Left renal pelvis (tissue), 4 donors: ENCODE results near the gene CHAC1. TPM values are rescaled to one million over a fixed set of nuclear protein-coding genes. Genes with fewer than 3 reads are reported as not detected.

Experiments used
- DNase-seq, 4 donors: peaks; one replicate each; pipeline ENCODE4 v3.0.0-alpha.2; 2013; ENCODE audit warnings: low read depth in 4 of 4, low spot score in 3 of 4
- polyA plus RNA-seq, 4 donors: library from polyadenylated mRNA; unstranded; fragments of 120-200 nt; gene quantifications; one replicate each; pipeline ENCODE4 v1.2.1, GENCODE V29; 2013; ENCODE audit not compliant: insufficient read length in 4 of 4

Gene CHAC1, protein sequence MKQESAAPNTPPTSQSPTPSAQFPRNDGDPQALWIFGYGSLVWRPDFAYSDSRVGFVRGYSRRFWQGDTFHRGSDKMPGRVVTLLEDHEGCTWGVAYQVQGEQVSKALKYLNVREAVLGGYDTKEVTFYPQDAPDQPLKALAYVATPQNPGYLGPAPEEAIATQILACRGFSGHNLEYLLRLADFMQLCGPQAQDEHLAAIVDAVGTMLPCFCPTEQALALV
- polyA plus RNA-seq = 1 to 10 TPM in 3 of 4 donors, under 1 TPM in 1; 0.93 to 4.3 (median 3.2) TPM

DNA sequence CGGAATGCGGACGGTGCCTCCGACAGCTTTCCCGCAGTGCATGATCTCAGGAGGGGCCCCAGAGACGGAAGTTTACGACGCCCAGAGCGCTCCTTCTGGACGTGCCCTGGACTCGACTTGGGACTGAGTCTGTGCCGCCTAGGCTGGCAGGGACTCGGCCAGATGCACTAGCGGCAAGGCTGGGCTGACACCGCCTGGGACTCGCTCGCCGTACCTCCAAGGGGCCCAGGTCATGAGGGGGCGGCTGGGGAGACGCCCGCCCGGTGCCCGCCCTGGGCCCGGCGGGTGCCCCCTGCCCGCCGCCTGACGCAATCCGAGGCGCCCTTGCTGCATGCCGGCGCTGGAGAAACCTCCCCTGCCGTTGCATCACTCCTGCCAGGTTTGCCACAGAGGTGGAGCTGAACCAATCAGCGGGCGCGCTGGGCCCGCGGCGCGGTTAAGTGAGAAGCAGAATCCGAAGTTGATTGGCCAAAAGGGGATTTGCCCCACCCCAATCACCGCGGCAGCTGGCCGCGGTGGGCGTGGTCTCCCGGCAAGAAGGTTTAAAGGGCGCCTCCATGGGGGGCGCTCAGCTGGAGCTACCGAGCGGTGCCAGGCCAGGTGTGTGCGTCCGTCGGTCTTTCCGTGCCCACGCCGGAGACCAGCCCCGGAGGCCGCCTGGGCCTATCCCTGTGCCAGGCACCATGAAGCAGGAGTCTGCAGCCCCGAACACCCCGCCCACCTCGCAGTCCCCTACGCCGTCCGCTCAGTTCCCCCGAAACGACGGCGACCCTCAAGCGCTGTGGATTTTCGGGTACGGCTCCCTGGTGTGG, at the start of gene CHAC1:
Gene CHAC1, plus strand, starts transcription at position 571 of the 812 bp plus-strand sequence. Its CDS starts 113 bp downstream, at position 684.
- peak in 3 of 4 donors; percentile 81 to 89 (median 83) for DNase-seq

DNA sequence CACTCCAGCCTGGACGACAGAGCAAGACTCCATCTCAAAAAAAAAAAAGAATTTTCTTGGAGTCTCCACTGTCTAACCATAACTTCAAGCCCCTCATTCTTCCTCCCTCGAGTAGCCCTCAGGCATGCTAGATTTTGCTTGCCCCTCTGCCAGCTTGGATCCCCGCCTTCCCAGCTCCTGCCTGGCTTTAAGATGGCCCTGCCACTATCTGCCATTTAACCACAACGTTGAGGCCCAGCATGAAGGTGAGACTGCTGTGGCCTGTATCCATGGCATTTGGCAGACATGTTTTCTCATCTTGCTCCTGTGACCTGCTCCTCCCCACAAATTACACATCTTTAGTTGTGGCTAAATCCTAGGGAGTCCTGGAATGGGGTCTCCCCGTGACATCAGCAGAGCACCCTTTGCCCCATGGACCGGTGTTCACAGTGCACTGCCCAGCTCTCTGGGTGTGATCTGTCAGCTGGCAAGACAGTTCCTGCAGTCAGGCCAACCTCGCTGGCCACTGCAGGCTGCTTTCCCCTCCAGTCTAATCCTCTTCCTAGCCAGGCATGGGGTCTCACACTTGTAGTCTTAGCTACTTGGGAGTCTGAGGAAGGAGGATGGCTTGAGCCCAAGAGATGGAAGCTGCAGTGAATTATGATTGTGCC, 48.6 kb upstream of the CHAC1 start:
- no peak for DNase-seq

DNA sequence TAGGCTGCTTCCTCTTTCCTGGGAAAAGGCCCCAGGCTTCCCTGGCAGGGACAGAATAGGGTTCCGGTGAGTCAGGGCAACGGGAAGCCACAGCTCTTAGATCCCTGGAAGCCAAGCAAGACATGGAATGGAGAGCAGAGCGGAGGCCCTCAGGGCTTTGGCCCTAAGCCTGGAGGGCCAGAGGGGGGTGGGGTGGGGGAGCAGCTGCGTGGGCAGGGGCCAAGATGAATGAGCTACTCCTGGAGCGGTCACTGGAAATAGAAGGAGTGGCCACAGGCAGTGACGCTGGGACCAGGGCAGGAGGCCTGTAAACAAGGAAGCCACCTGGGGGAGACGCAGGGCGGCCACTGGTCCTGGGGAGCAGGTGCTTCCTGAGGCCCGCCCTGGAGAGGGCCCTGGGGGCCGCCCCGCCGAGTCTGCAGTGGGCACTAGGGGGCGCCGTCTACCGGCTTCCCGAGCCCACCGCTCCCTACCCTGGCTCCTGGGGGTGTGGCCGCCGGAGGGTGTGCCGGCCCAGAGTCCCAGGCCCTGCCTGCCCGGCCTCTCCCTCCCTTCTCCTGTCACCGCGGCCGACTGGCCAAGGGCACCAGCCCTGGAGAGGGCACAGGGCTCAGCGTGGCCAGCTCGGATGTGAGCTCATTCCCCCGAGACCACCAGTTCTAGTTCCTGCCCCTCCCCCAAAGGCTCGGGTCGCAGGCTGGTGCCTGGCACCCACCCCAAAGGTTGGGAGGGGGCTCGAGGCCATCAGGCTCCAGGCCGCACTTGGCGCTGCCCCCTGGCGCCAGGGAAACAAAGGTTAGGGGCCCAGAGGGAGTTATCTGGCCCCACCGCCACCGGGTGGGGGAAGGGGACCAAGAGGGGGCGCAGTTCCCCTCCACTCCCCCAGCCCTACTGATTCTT, 46.9 kb upstream of the CHAC1 start:
- DNase-seq = no peak

DNA sequence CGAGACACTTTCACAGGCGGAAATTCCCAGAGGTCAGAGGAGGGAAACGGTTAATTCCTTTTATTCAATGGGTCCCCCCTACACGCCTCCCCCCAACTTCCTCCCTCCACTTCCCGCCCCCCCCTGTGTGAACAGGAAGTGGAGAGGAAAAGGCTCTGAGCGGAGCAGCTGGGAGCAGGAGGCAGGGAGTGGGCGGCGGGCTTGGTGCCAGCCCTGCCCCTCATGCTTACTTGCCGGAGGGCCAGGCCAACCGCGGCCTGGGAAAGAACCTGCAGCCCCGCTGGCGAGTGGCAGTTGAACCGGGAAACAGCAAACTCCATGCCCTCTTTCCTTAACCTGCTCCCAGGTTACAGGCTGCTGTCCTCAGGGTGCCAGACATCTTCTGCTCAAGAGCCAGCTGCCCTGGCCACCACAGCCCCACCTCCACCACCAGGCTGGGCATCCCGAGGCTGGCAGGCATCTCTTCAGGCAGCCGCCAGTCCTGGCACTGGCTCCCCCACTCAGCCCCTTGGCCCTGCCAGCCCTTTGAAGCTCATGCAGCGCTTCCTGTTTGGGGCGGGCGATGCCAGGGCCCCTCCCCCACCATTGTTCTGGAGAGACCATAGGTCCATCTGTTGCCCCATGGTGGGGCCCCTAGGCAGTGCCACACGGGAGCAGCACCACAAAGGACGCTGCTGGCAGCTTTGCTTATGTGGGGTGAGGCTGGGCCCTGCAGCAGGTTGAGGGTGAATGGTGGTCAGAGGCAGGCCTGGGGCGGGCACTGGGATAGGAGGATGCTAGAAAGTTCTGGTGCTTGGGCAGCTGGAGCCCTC, 46.1 kb upstream of the CHAC1 start:
- DNase-seq = no peak

DNA sequence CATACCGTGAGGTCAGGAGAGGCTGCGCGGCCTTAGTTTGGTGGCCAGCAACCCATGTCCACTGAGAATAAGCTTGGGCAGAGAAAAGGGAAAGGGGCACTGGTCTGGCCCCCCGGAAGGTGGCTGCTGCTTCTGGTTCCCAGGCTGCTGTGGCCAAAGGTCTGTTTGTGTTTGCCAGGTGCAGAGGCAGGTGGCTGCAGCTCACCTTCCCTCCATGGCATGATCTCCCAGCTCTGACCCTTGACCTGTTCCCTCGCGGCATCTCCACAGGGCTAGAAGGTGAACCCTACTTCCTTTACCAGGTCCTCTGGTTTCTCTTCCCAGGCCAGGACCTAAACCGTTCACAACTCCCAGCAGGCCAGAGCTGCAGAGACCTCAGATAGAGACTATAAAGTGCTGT, 45.2 kb upstream of the CHAC1 start:
- DNase-seq = no peak

DNA sequence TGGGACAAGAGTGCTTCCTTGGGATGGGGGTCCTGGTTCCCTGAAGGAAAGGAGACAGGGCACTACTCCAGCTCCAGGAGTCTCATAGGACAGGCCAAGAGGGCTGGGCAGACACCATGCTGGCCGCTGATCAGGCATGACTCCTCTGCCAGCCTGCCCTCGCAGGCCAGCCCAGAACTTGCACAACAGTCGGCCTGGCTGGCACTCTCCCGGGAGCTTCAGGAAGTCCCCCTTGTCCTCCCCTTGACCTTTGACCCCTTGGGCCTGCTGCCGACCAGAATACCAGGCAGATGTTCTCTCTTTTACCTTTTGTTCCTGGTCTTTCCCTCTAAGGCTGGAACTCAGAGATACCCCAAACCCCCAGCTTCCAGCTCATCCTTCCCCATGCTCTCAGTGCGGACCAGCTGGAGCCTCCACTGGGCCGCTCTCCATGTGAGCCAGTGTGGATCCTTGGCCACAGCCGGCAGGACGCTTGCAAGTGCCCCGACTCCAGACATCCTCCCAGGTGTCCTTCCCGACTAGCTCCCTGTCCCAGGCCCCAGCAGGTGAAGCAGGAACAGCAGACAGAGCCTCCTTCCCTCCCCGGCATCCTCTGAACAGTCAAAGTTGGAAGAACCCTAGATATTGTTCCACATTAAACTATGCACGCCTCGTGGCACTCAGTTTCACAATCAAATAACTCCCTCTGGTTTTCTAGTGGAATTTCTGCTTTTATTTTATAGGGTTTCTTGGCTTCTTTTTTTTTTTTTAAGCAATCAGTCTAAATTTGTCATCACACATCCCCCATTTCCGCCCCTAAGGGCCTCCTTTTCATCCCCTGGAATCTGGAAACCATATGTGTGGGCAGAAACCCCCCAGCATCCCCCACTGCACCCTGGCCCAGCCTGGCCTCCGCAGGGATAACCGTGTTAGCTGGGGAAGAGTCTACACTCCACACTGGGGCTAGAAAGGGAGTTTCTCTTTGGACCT, 43.3 kb upstream of the CHAC1 start:
- DNase-seq = no peak

DNA sequence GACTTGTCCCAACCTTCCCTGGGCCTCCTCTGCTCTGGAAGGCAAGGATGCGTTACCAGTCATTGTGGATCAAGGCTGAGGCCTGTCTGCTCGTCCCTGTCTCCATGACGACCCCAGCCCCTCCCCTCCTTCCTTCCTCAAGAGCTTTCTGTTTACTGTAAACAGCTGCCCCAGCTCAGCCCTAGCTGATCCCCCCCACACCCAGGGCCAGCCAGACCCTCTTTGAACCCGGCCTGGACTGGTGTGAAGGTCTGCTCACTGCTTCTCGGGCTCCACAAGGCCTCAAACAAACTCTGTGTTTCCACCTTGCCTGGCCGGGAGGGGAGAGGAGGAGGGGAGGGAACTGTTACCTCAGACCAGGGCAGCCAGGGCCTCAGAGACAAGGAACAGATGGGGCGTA, 42.1 kb upstream of the CHAC1 start:
- DNase-seq = no peak

DNA sequence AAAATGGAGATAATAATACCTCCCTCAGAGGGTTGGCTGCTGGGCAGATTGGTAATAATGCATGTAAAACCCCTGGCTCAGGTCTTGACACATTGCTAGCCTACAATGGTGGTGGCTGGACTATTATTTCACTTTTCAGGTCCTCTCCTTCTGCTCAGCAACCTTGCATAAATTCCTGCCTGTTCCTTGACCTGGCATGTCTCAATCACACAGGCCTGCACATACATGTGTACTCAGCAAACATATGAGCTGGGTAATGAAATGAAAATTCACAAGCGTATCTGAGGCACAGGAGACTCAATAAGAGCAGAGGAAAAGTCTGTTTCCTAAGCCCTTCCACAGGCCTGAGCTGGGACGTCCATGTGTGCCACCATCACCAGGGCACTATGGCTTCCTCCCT, 41.6 kb upstream of the CHAC1 start:
- no peak for DNase-seq

DNA sequence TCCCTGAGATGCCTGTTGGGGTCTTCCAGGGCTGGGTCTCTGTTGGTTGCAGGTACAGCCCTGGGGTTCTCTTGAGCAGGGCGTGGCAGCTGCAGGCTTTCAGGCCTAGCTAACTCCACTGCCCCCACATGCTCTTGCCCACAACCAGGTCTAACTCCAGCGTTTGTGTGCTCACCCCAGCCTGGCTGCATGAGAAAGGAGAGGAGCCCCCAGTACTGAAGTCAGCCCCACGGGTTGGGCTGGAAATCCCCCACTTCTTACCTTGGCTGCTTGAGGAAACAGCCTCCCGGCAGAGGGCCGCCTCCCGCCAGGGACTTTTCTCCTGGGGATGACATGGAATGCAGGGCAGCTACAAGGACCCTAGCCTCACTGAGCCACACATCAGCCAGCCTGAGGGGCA, 40.8 kb upstream of the CHAC1 start:
- no peak for DNase-seq

DNA sequence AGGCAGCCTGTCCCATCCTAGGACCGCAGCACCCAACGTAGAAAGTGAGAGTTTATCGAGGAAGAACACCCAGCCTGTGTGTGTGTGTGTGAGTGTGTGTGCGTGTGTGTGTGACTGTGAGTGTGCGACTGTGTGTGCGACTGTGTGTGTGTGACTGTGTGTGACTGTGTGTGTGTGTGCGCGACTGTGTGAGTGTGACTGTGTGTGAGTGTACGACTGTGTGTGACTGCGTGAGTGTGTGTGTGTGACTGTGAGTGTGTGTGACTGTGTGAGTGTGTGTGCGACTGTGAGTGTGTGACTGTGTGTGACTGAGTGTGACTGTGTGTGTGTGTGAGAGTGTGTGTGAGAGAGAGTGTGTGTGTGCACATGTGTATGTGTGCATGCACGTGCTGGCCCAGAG, 39.3 kb upstream of the CHAC1 start:
- no peak for DNase-seq

DNA sequence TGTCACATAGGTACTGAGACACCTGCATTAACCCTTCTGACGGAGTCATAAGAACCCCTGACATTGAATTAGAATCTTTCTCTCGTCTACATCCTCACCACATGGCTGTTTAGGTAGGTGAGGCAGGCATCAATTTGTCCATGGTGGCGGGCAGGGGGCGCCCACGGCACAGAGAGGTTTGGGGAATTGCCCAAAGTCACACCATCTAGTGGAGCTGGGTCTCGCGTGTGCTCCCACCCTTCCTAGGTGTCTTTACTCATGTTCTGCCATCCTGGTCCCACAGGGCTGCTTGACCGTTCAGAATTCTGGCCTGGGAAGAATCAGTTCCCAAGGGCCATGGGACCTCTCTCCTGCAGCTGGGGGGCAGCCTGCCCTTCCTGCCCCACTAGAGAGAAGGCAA, 38.8 kb upstream of the CHAC1 start:
- no peak for DNase-seq

DNA sequence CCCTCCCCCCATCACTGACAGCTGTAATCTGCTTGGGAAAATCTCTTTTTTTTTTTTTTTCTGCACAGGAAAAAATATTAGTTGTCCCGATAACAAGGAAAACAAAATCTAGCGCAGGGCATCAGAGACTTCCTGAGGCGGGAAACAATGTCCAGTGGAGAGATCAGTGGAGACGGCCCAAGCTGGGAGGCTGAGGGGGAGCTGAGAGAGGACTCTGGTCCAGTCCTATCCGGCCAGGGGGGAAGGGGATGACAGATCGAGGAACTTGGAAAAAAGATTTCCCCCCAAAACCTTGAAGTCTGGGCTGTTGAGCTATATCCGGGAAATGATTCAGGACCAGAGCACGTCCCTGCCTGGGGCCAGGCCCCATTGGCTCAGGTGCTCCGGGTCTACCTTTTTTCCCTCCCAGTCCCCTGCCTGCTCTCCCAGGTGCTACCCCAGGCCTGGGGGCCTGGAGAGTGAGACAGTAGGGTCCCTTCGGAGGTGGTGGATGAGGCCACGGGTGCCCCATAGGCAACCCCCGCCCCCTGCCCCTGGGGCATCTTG, 38.1 kb upstream of the CHAC1 start:
- DNase-seq = no peak

DNA sequence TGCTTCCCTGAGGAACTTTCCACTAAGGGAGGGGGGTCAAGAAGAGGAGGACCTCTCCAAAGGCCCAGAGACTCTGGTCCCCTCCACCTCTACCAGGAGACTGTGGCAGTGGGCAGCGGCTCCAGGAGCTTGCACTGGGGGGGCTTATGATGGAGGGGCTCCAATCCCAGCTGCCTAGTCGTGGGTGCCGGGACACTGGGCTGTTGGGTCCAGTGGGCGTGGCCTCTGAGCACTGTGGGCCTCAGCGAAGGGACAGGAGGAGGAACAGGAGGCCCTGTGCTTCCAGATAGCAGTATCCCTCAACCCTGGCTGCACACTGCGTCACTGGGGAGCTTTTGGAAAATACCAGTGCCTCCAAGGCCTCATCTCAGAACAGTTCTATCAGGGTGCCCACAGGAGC, 37.6 kb upstream of the CHAC1 start:
- no peak for DNase-seq

DNA sequence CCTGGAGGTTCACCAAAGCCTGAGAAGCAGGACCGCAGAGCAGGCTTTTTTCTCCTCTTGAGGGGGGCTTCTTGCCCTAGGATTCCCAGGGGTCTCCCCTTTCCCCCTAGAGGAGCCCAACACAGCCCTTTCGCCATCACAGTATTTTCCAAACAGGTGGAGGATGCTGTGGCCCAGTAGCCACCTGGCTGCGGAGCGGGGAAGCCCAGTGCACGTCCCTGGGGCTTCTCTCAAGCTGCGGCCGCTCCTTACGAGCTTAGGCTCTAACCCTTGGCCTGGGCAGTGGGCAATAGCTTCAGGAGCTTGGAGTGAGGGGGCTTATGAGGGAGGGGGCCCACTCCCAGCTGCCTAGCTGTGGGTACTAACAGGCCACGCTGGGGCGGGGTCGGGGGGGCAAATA, 35.7 kb upstream of the CHAC1 start:
- no peak for DNase-seq

DNA sequence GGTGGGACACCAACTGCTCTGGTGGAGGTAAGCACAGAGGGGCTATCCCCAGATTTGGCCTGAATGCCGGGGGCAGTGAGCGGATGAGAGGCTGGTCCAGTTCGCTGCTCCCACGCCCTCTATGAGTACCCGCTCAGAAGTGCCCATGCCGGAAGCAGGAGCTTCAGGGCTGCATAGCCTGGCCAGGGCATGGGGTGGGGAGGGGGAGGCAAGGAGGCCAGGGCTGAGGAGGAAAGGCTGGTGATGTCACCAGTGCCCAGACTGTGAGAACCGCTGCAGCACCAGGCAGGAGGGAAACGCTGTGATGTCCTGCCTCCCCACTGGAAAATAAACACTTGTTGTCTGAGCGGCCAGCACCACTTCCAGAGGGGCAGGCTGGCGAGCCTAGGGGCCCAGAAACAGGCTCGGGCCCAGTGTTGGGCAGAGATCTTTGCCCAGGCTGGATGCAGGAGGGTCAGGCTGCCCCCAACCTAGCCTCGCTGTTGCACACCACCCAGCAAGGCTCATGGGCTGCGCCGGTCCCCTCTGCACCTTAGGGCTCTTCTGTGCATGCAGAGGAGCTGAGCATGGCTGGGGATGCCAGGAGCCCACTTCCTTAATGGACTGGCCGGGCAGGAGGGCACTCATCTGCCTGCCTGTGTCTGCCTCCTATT, 35.0 kb upstream of the CHAC1 start:
- DNase-seq = no peak

DNA sequence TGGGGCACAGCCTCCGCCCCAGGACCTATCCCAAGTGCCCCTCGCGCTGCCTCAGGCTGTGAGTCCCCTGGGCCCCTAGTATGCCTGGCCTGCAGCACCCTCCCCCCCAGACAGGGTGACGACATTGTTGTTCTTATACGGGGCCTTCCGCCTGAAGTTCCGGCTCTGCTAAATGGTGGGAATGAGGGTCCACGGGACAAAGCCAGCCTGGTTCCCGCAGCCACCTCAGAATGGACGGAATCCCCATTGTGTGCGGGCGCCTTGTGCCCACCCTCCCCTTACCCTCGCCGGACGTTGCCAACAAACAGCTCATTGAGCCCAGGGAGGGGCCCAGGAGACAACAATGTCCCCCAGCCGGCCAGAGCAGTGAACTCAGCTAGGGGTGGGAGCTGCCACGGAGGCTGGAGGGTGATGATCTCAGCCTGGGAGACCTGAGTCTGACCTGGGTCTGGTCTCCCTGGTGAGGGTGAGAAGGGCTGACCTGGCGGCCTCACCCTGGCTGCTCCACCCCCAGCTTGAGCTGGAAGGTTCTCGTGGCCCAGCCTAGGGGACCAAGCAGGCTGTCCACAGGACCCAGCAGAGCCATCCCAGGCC, 34.4 kb upstream of the CHAC1 start:
- DNase-seq = no peak

DNA sequence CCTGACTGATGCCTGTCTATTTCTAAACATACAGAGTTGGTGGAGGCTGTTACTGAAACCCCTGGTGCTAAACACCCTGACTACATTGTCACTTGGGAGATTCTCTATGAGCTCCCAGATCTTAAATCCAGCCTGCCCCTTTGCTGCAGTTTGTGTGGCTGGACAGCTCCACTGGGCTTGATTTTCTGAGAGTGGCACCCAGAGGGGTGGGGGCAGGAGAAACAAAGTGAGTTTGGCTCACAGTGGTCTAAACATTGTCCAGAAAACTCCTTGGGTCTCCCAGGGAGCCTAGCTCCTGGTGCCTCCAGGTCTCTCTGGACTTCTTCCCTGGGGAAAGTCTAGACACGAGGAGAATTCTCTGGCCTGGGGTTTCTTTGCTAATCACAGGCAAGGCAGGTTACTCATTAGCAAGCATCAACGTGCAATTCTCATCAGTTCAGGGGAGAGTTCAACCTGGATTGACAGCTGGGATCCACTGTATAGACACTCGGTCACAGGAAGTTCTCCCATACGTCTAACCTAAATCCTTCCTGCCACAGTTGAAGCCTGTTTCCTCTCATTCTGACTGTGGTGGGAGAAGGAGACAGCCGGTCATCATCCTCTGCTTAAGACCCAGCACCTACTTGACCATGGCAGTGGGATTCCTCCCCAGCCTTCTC, 31.2 kb upstream of the CHAC1 start:
- DNase-seq = no peak
